CD4-positive, alpha-beta T cell treated with Interleukin-4 for 1 hour (primary cell): Measurements from ENCODE around the gene URM1.
"Not testable (repeated sequence)": the region's sequence is repeated elsewhere in the genome, so short reads cannot be mapped to it uniquely, and the experiment has no call there.

Experiments
- DNase-seq, 2 donors: peaks; one replicate each; pipeline ENCODE4 v3.0.0-alpha.2; 2020 to 2022

Gene URM1

GRCh38 chr9:128411364-128412119 lies 40.4 kb downstream of the URM1 start:
- DNase-seq, result no peak

- peak; percentile 40 to 53 for DNase-seq
Observed at GRCh38 chr9:128412120-128412790, 41.1 kb downstream of the URM1 start.

- DNase-seq, result not testable (repeated sequence)
Observed at GRCh38 chr9:128413728-128414127, 42.6 kb downstream of the URM1 start.

- no peak for DNase-seq
Observed at GRCh38 chr9:128414461-128414860, 43.3 kb downstream of the URM1 start.

- no peak for DNase-seq
Observed at GRCh38 chr9:128415281-128415680, 44.1 kb downstream of the URM1 start.

GRCh38 chr9:128416014-128416413 lies 44.8 kb downstream of the URM1 start:
- no peak for DNase-seq

- DNase-seq, result no peak
Observed at GRCh38 chr9:128416432-128417019, 45.4 kb downstream of the URM1 start.

GRCh38 chr9:128419061-128419925 lies 48.1 kb downstream of the URM1 start:
- no peak for DNase-seq

GRCh38 chr9:128420060-128420650 lies 49.0 kb downstream of the URM1 start:
- peak; percentile 67 to 70 for DNase-seq

- peak; percentile 40 to 45 for DNase-seq
Observed at GRCh38 chr9:128420651-128421481, 49.7 kb downstream of the URM1 start, which contains the start of gene CERCAM. TSS of gene CERCAM (plus strand) at chr9:128420857. CDS start at chr9:128420878, 21 bp downstream.

GRCh38 chr9:128421482-128421996 lies 50.4 kb downstream of the URM1 start:
- DNase-seq, result peak in 1 of 2 donors; percentile 8

- DNase-seq, result not testable (repeated sequence)
Observed at GRCh38 chr9:128422022-128422782, 51.0 kb downstream of the URM1 start.

GRCh38 chr9:128422783-128423150 lies 51.6 kb downstream of the URM1 start:
- no peak for DNase-seq

- DNase-seq, result not testable (repeated sequence)
Observed at GRCh38 chr9:128423356-128423755, 52.2 kb downstream of the URM1 start.

- DNase-seq, result no peak
Observed at GRCh38 chr9:128424268-128424780, 53.1 kb downstream of the URM1 start.

GRCh38 chr9:128428644-128429512 lies 57.7 kb downstream of the URM1 start:
- no peak for DNase-seq

GRCh38 chr9:128429513-128430086 lies 58.4 kb downstream of the URM1 start:
- no peak for DNase-seq

GRCh38 chr9:128431207-128431606 lies 60.0 kb downstream of the URM1 start:
- no peak for DNase-seq

- DNase-seq, result no peak
Observed at GRCh38 chr9:128434340-128434739, 63.2 kb downstream of the URM1 start.
